HEK293 (cell line): ENCODE data around the gene EML3.

Experiments
- CTCF ChIA-PET: fragments of 350-600 bp; formaldehyde crosslinking; extraction: SDS; loops from one replicate; lab custom pipeline; 2021; ENCODE audit warnings: antibody characterized with exemption; lab: Yijun Ruan, JAX
- POLR2A ChIA-PET: fragments of 300-600 bp; formaldehyde crosslinking; extraction: SDS; loops from one replicate; lab custom pipeline; 2020; ENCODE audit warnings: antibody characterized with exemption, inconsistent platforms; lab: Yijun Ruan, JAX
- H3K27ac ChIP-seq: fragments of 200-500 bp; sonication (Bioruptor generic); 2 replicates; pipeline ENCODE4 v1.5.1; 2014; ENCODE audit warnings: low read depth, low read length, control low read depth, inconsistent platforms; ENCODE audit errors: extremely low read depth
- H3K36me3 ChIP-seq, 2 experiments: fragments of 200-500 bp in 1 of 2; sonication (Bioruptor generic) in 1 of 2; 1 replicate in 1 of 2; 2 replicates in 1 of 2; pipeline ENCODE4 v1.5.1; 2014 to 2017; ENCODE audit warnings: inconsistent platforms in 2 of 2, low read length in 2 of 2; ENCODE audit not compliant: control insufficient read depth in 2 of 2, insufficient read depth in 1 of 2
- H3K4me1 ChIP-seq: fragments of 200-500 bp; sonication (Bioruptor generic); 2 replicates; pipeline ENCODE4 v1.5.1; 2014; ENCODE audit warnings: mild to moderate bottlenecking, low read length, inconsistent platforms; ENCODE audit not compliant: control insufficient read depth, insufficient read depth
- H3K4me3 ChIP-seq: 2 replicates; pipeline ENCODE4 v1.5.1; 2011; ENCODE audit warnings: low read depth, mild to moderate bottlenecking, control low read depth, low read length, moderate library complexity
- H3K9me3 ChIP-seq: fragments of 200-500 bp; sonication (Bioruptor generic); 2 replicates; pipeline ENCODE4 v1.5.1; 2014; ENCODE audit warnings: low read depth, low read length, inconsistent platforms; ENCODE audit not compliant: control insufficient read depth, insufficient read depth
- ATF2 ChIP-seq: fragments of 450-650 bp; formaldehyde crosslinking; IDR thresholded peaks from 2 replicates; pipeline ENCODE4 v1.5.1; 2016; ENCODE audit warnings: missing biosample characterization, missing genetic modification characterization, low read depth
- BCL11A ChIP-seq: fragments of 450-650 bp; formaldehyde crosslinking; IDR thresholded peaks from 2 replicates; pipeline ENCODE4 v1.5.1; 2016; ENCODE audit warnings: low read depth, missing biosample characterization, missing genetic modification characterization
- FEZF1 ChIP-seq: fragments of 450-650 bp; formaldehyde crosslinking; IDR thresholded peaks from 2 replicates; pipeline ENCODE4 v1.5.1; 2016; ENCODE audit warnings: missing biosample characterization, missing genetic modification characterization
- GLI4 ChIP-seq: fragments of 450-650 bp; formaldehyde crosslinking; IDR thresholded peaks from 2 replicates; pipeline ENCODE4 v1.5.1; 2016; ENCODE audit warnings: missing biosample characterization, missing genetic modification characterization
- HOXD13 ChIP-seq: sonication (generic); formaldehyde crosslinking; IDR thresholded peaks from 2 replicates; pipeline ENCODE4 v1.8.0; 2022; ENCODE audit warnings: missing genetic modification reagents, borderline replicate concordance
- KLF10 ChIP-seq: fragments of 450-650 bp; IDR thresholded peaks from 2 replicates; pipeline ENCODE4 v1.5.1; 2018; ENCODE audit warnings: missing biosample characterization, mild to moderate bottlenecking, missing genetic modification characterization
- MEIS1 ChIP-seq: sonication (generic); formaldehyde crosslinking; IDR thresholded peaks from 2 replicates; pipeline ENCODE4 v1.8.1; 2022; ENCODE audit warnings: missing genetic modification reagents, mild to moderate bottlenecking, borderline replicate concordance
- ZBTB8A ChIP-seq: fragments of 450-650 bp; formaldehyde crosslinking; IDR thresholded peaks from 2 replicates; pipeline ENCODE4 v1.5.1; 2016; ENCODE audit warnings: missing biosample characterization, missing genetic modification characterization
- ZFP69B ChIP-seq: fragments of 450-650 bp; formaldehyde crosslinking; IDR thresholded peaks from 2 replicates; pipeline ENCODE4 v1.5.1; 2016; ENCODE audit warnings: missing biosample characterization, missing genetic modification characterization
- ZNF121 ChIP-seq: fragments of 450-650 bp; formaldehyde crosslinking; IDR thresholded peaks from 2 replicates; pipeline ENCODE4 v1.5.1; 2016; ENCODE audit warnings: missing biosample characterization, missing genetic modification characterization
- ZNF157 ChIP-seq: fragments of 450-650 bp; formaldehyde crosslinking; IDR thresholded peaks from 2 replicates; pipeline ENCODE4 v1.5.1; 2016; ENCODE audit warnings: missing biosample characterization, missing genetic modification characterization
- ZNF169 ChIP-seq: fragments of 450-650 bp; formaldehyde crosslinking; IDR thresholded peaks from 2 replicates; pipeline ENCODE4 v1.5.1; 2016; ENCODE audit warnings: missing biosample characterization, missing genetic modification characterization
- ZNF2 ChIP-seq: fragments of 450-650 bp; formaldehyde crosslinking; IDR thresholded peaks from 2 replicates; pipeline ENCODE4 v1.5.1; 2016; ENCODE audit warnings: missing biosample characterization, missing genetic modification characterization
- ZNF239 ChIP-seq: fragments of 450-650 bp; formaldehyde crosslinking; IDR thresholded peaks from 2 replicates; pipeline ENCODE4 v1.5.1; 2016; ENCODE audit warnings: missing biosample characterization, missing genetic modification characterization
- ZNF24 ChIP-seq: fragments of 450-650 bp; formaldehyde crosslinking; IDR thresholded peaks from 2 replicates; pipeline ENCODE4 v1.5.1; 2016; ENCODE audit warnings: missing biosample characterization, missing genetic modification characterization
- ZNF391 ChIP-seq: fragments of 450-650 bp; formaldehyde crosslinking; IDR thresholded peaks from 2 replicates; pipeline ENCODE4 v1.5.1; 2016; ENCODE audit warnings: low read depth, missing biosample characterization, missing genetic modification characterization, borderline replicate concordance
- ZNF423 ChIP-seq: fragments of 450-650 bp; formaldehyde crosslinking; IDR thresholded peaks from 2 replicates; pipeline ENCODE4 v1.5.1; 2016; ENCODE audit warnings: missing biosample characterization, missing genetic modification characterization
- ZNF473 ChIP-seq: fragments of 450-650 bp; formaldehyde crosslinking; IDR thresholded peaks from 2 replicates; pipeline ENCODE4 v1.5.1; 2017; ENCODE audit warnings: missing biosample characterization, missing genetic modification characterization
- ZNF513 ChIP-seq: fragments of 450-650 bp; IDR thresholded peaks from 2 replicates; pipeline ENCODE4 v1.5.1; 2018; ENCODE audit warnings: missing biosample characterization, missing genetic modification characterization
- ZNF518A ChIP-seq: fragments of 450-650 bp; formaldehyde crosslinking; conservative IDR thresholded peaks from 2 replicates; pipeline ENCODE4 v1.5.1; 2016; ENCODE audit warnings: low read depth, missing biosample characterization, missing genetic modification characterization
- ZNF626 ChIP-seq: fragments of 450-650 bp; sonication (Bioruptor Pico); formaldehyde crosslinking; IDR thresholded peaks from 2 replicates; pipeline ENCODE4 v1.5.1; 2018; ENCODE audit warnings: missing biosample characterization, missing genetic modification characterization, inconsistent platforms
- ZNF791 ChIP-seq: fragments of 450-650 bp; formaldehyde crosslinking; IDR thresholded peaks from 2 replicates; pipeline ENCODE4 v1.5.1; 2016; ENCODE audit warnings: missing biosample characterization, missing genetic modification characterization

Gene EML3

GRCh38 chr11:62656796-62657429 lies 44.3 kb upstream of the EML3 start:
- Histone ChIP-seq H3K4me3 (no peak overlapping the region), H3K4me1 (no peaks in the 10 kb centered on the region), H3K36me3 (no peaks in the 10 kb centered on the region), H3K9me3 (no peaks in the 10 kb centered on the region), H3K27ac (no peak overlapping the region)
- TF ChIP-seq ZNF2 (tag by site-specific recombination) (no peak), ZNF518A (no peak), ZNF391 (no peak), ZNF513 (no peak)
- CTCF ChIA-PET, result interaction anchor here (0.7 to 1.6 kb wide), 5 partner anchors 18 to 104 kb away, joined by 3 to 9 read pairs (median 3); partner anchors contain the start of gene TUT1
- POLR2A ChIA-PET, result interaction anchor here (1.0 to 4.6 kb wide), 6 partner anchors 8 to 184 kb away, joined by 3 to 72 read pairs (median 9); partner anchors contain the start of genes C11orf98, CSKMT, GANAB and LBHD1

GRCh38 chr11:62654297-62654696 lies 41.7 kb upstream of the EML3 start:
- Histone ChIP-seq H3K9me3 (no peaks in the 10 kb centered on the region), H3K36me3 (peaks cover 0 to 12% of the 10 kb centered on the region in 2 experiments; a peak in 1 of 3 replicates), H3K27ac (peak overlapping the region; percentile 22; the same call in 1 of the 2 replicates), H3K4me1 (no peaks in the 10 kb centered on the region), H3K4me3 (no peak overlapping the region)
- CTCF ChIA-PET, result interaction anchor here (1.2 to 1.7 kb wide), 3 partner anchors 10 to 132 kb away, joined by 3 read pairs; no protein-coding TSS in a partner anchor
- TF ChIP-seq MEIS1 (CRISPR knock-in tag), result no peak
- peak; percentile 77; the same call in 1 of the 2 replicates for TF ChIP-seq ZNF121 (tag by site-specific recombination)
- POLR2A ChIA-PET, result interaction anchor here (1.8 to 4.6 kb wide), 4 partner anchors 11 to 80 kb away, joined by 5 to 72 read pairs (median 30); partner anchors contain the start of genes B3GAT3, C11orf98, CSKMT and EEF1G

- Histone ChIP-seq H3K9me3 (no peaks in the 10 kb centered on the region), H3K4me1 (no peaks in the 10 kb centered on the region), H3K4me3 (peak overlapping the region; percentile 99), H3K27ac (peak overlapping the region; percentile 70), H3K36me3 (peaks cover 0 to 31% of the 10 kb centered on the region in 2 experiments; a peak in 1 of 3 replicates)
- POLR2A ChIA-PET, result interaction anchor here (0.7 to 4.6 kb wide), 25 partner anchors 11 to 189 kb away, joined by 3 to 90 read pairs (median 6); partner anchors contain the start of genes B3GAT3, C11orf98, CSKMT and EEF1G
- CTCF ChIA-PET, result interaction anchor here (0.7 kb wide), 1 partner anchor 32 kb away, joined by 4 read pairs; no protein-coding TSS in a partner anchor
- TF ChIP-seq MEIS1 (CRISPR knock-in tag) (no peak), ZFP69B (tag by site-specific recombination) (no peak), ZNF791 (tag by site-specific recombination) (no peak), ZNF626 (tag by site-specific recombination) (no peak), ZBTB8A (tag by site-specific recombination) (no peak), ZNF169 (no peak), ZNF423 (no peak), GLI4 (no peak), ATF2 (tag by site-specific recombination) (no peak), ZNF24 (tag by site-specific recombination) (no peak), ZNF157 (tag by site-specific recombination) (no peak), ZNF239 (tag by site-specific recombination) (no peak), FEZF1 (tag by site-specific recombination) (no peak), HOXD13 (CRISPR knock-in tag) (no peak), BCL11A (tag by site-specific recombination) (no peak), KLF10 (no peak), ZNF473 (no peak)
Measured at GRCh38 chr11:62652161-62653006, 39.8 kb upstream of the EML3 start.
